ENCODE results near the gene NEDD9. TPM values are rescaled to one million over a fixed set of nuclear protein-coding genes. Genes with fewer than 3 reads are reported as not detected.

Gene NEDD9
- total RNA-seq, 2 experiments from 2014 or later = 72.2 to 80.8 TPM

- POLR2A ChIA-PET = interaction anchor here (1.0 kb wide), 1 partner anchor 53 kb away, joined by 3 read pairs; the partner anchor contains the start of gene NEDD9
- Mint-ChIP-seq H3K27me3 (no peaks in the 10 kb centered on the region), H3K4me3 (no peak overlapping the region), H3K36me3 (peaks cover 32% of the 10 kb centered on the region), H3K4me1 (peaks cover 13% of the 10 kb centered on the region), H3K27ac (no peak overlapping the region), H3K9me3 (peaks cover 2% of the 10 kb centered on the region)
- DNase-seq = no peak
- ATAC-seq (ENCODE audit: low read depth) = no peak
These were observed 52.9 kb downstream of the NEDD9 start for GRCh38 chr6:11179419-11180202.

DNA sequence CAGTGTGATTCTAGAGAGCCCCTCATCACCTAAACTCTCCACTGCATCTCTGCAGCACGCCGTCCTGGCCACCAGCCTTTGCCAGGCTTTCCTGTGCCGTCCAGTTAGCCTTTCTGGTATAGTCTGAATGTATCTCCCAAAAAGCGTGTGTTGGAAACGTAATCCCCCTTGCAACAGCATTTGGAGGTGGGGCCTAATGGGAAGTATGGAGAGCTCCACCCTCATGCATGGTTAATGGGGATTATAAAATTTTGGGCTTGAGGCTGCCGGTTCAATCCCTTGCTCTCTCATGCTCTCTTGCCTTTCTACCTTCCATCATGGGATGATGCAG lies 53.4 kb downstream of the NEDD9 start:
- peaks cover 2% of the 10 kb centered on the region for H3K9me3 Mint-ChIP-seq
- POLR2A ChIA-PET = no interaction called here
- H3K4me1 Mint-ChIP-seq = peaks cover 15% of the 10 kb centered on the region
- peaks cover 26% of the 10 kb centered on the region for H3K36me3 Mint-ChIP-seq
- ATAC-seq (ENCODE audit: low read depth) (no peak), DNase-seq (no peak)
- no peak overlapping the region for H3K4me3 Mint-ChIP-seq
- no peak overlapping the region for H3K27ac Mint-ChIP-seq
- H3K27me3 Mint-ChIP-seq = no peaks in the 10 kb centered on the region

GRCh38 chr6:11177271-11177670 lies 55.2 kb downstream of the NEDD9 start:
- no peak overlapping the region for H3K4me3 Mint-ChIP-seq
- peaks cover 12% of the 10 kb centered on the region for H3K36me3 Mint-ChIP-seq
- ATAC-seq (ENCODE audit: low read depth) (no peak), DNase-seq (no peak)
- no peaks in the 10 kb centered on the region for H3K9me3 Mint-ChIP-seq
- POLR2A ChIA-PET = no interaction called here
- no peaks in the 10 kb centered on the region for H3K27me3 Mint-ChIP-seq
- peaks cover 24% of the 10 kb centered on the region for H3K4me1 Mint-ChIP-seq
- H3K27ac Mint-ChIP-seq = no peak overlapping the region

DNA sequence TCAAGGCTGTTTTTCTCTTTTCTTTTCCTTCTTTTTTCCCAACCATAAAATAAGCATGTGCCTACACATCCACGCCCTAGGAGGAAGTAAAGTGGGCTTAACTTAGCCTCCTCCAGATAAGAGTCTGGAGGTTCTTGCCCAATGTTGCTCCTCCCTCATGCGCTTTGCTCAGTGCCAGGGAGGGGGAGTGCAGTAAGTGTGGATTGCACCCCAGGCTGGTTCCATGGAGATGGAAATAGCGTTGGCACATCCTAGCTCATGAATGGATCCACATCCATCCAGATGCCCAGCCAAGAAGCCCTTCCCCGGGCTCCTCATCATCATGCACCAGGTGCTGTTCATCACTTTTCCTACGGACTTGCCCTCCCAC lies 58.2 kb downstream of the NEDD9 start:
- POLR2A ChIA-PET = interaction anchor here (0.6 to 1.3 kb wide), 3 partner anchors 15 to 72 kb away, joined by 3 to 5 read pairs (median 3); partner anchors contain the start of gene NEDD9
- Mint-ChIP-seq H3K4me3 (no peak overlapping the region), H3K4me1 (peaks cover 29% of the 10 kb centered on the region), H3K36me3 (peaks cover 5% of the 10 kb centered on the region), H3K27ac (no peak overlapping the region), H3K27me3 (no peaks in the 10 kb centered on the region), H3K9me3 (peaks cover 2% of the 10 kb centered on the region)
- no peak for DNase-seq
- ATAC-seq (ENCODE audit: low read depth) = no peak

GRCh38 chr6:11172501-11173327 lies 59.8 kb downstream of the NEDD9 start:
- H3K27ac Mint-ChIP-seq = peak overlapping the region; percentile 39
- H3K27me3 Mint-ChIP-seq = no peaks in the 10 kb centered on the region
- DNase-seq (peak; percentile 81), ATAC-seq (ENCODE audit: low read depth) (peak; percentile 79)
- H3K4me1 Mint-ChIP-seq = peaks cover 31% of the 10 kb centered on the region
- H3K4me3 Mint-ChIP-seq = peak overlapping the region; percentile 18
- peaks cover 5% of the 10 kb centered on the region for H3K36me3 Mint-ChIP-seq
- peaks cover 2% of the 10 kb centered on the region for H3K9me3 Mint-ChIP-seq
- POLR2A ChIA-PET = interaction anchor here (0.6 to 2.4 kb wide), 5 partner anchors 26 to 323 kb away, joined by 3 to 10 read pairs (median 3); partner anchors contain the start of gene NEDD9

DNA sequence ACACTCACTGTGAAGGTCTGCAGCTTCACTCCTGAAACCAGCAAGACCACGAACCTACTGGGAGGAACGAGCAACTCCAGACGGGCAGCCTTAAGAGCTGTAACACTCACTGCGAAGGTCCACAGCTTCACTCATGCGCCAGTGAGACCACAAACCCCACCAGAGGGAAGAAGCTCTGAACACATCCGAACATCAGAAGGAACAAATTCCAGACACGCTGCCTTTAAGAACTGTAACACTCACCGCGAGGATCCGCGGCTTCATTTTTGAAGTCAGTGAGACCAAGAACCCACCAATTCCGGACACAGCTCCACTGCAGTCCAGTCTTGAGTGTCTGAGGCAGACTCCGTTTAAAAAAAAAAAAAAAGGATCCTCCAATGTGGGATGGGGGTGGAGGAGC lies 60.5 kb downstream of the NEDD9 start:
- Mint-ChIP-seq H3K4me1 (peaks cover 28% of the 10 kb centered on the region), H3K36me3 (peaks cover 5% of the 10 kb centered on the region), H3K9me3 (peaks cover 2% of the 10 kb centered on the region), H3K4me3 (peak overlapping the region; percentile 18), H3K27me3 (no peaks in the 10 kb centered on the region), H3K27ac (peak overlapping the region; percentile 39)
- ATAC-seq (ENCODE audit: low read depth) (no peak), DNase-seq (no peak)
- POLR2A ChIA-PET = interaction anchor here (1.1 to 2.4 kb wide), 4 partner anchors 27 to 241 kb away, joined by 3 to 10 read pairs (median 3); partner anchors contain the start of gene NEDD9

DNA sequence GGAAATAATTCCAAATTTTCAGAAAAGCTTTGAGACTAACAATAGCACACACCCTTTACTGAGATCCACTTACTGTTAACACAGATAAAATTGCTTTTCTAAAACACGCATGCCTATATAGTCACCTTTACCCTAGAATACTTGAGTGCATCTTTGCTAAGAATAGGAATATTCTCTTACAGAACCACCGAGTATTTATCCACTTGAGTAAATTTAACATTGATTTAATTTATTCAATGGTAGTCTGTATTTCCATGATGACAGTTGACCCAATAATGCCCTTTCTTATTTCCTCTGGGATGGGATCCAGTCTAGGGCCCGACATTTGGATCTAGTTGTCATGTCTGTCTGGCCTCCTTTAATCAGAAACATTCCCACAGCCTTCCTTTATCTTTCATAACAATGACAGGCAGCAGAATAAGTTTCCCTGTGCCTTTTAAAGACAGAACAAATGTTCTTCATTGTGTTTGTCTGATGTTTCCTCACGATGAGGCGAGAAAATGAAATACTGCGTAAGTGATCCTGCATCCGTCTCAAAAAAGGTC lies 64.3 kb downstream of the NEDD9 start:
- Mint-ChIP-seq H3K36me3 (peaks cover 7% of the 10 kb centered on the region), H3K4me3 (no peak overlapping the region), H3K9me3 (peaks cover 2% of the 10 kb centered on the region), H3K4me1 (peaks cover 35% of the 10 kb centered on the region), H3K27me3 (no peaks in the 10 kb centered on the region), H3K27ac (no peak overlapping the region)
- DNase-seq = no peak
- POLR2A ChIA-PET = no interaction called here
- no peak for ATAC-seq (ENCODE audit: low read depth)

DNA sequence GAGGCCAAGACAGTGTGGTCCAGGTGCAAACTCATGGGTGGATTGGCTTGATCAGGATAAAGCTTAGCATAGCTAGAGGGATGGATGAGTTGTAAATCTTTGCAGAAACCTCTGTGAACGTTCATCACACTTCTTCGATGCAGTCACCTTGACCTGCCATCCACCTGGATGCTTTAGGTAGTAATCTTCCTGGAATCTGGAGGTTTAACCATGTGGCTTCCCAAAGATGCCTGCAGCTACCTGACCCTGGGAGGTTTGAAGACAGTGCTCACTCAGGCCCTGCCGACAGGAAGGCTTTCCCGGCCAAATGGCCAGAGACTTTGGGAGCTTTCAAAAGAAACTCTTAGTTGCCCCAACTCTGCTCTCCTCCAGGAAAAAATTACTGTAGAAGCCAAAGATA lies 65.5 kb downstream of the NEDD9 start:
- POLR2A ChIA-PET = interaction anchor here (0.7 to 1.1 kb wide), 2 partner anchors 36 to 163 kb away, joined by 4 read pairs; no protein-coding TSS in a partner anchor
- Mint-ChIP-seq H3K9me3 (peaks cover 2% of the 10 kb centered on the region), H3K4me3 (no peak overlapping the region), H3K27me3 (no peaks in the 10 kb centered on the region), H3K36me3 (peaks cover 7% of the 10 kb centered on the region), H3K4me1 (peaks cover 25% of the 10 kb centered on the region), H3K27ac (no peak overlapping the region)
- ATAC-seq (ENCODE audit: low read depth) (no peak), DNase-seq (no peak)

DNA sequence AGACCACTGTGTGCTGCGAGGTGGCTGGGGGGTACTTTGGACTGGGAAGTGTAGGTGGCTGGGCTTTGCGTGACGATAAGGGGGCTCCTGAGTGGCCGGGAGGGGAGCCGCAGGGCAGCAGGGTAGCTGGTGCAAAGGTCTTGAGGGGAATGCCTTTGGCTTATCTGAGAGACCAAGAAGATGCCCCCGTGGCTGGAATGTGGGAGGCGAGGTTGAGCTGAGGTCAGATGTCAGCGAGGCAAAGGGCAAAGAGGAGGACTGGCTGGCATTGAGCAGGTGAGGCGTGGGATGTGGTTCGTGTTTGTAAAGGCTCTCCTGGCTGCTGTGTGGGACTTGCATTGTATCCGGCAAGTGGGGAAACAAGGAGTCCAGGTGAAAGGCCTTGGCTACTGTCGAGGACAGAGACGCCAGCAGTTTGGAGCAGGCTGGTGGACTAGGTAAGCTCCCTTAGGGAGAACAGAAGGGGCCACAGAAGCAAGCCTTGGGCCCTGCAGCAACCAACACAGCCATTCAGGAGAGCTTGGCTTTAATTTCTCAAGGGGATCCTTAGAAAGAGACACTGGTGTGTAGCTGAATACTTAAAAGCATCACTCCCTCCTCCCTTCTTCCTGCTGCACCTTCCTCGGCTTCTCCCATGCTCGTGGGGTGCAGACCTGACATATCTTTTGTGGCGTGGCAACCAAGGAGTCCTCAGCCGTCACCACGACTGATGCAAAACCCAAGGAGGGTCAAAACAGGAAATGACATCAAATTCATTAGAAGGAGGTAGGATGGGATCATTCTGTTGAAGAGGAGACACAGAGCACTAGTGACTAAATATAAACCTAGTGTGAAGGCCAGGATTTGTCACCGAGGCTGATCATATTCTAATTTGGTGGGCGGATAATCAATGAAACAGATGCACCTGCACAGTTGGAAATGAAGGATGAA lies 67.5 kb downstream of the NEDD9 start:
- H3K27ac Mint-ChIP-seq = peak overlapping the region; percentile 88
- POLR2A ChIA-PET = interaction anchor here (1.0 to 1.2 kb wide), 2 partner anchors 38 to 67 kb away, joined by 3 to 4 read pairs; partner anchors contain the start of gene NEDD9
- ATAC-seq (ENCODE audit: low read depth) (peak; percentile 79), DNase-seq (no peak)
- peaks cover under 1% of the 10 kb centered on the region for H3K9me3 Mint-ChIP-seq
- no peaks in the 10 kb centered on the region for H3K27me3 Mint-ChIP-seq
- H3K4me3 Mint-ChIP-seq = peak overlapping the region; percentile 53
- H3K4me1 Mint-ChIP-seq = peaks cover 22% of the 10 kb centered on the region
- peaks cover 7% of the 10 kb centered on the region for H3K36me3 Mint-ChIP-seq

- Mint-ChIP-seq H3K36me3 (peaks cover 5% of the 10 kb centered on the region), H3K27ac (no peak overlapping the region), H3K27me3 (peaks cover 7% of the 10 kb centered on the region), H3K9me3 (no peaks in the 10 kb centered on the region), H3K4me1 (peaks cover 21% of the 10 kb centered on the region), H3K4me3 (no peak overlapping the region)
- POLR2A ChIA-PET = no interaction called here
- no peak for DNase-seq
- ATAC-seq (ENCODE audit: low read depth) = peak; percentile 49
These were observed 68.5 kb downstream of the NEDD9 start for GRCh38 chr6:11163932-11164331.

GRCh38 chr6:11162262-11162661 lies 70.2 kb downstream of the NEDD9 start:
- Mint-ChIP-seq H3K9me3 (no peaks in the 10 kb centered on the region), H3K4me1 (peaks cover 21% of the 10 kb centered on the region), H3K27ac (no peak overlapping the region), H3K4me3 (no peak overlapping the region), H3K36me3 (peaks cover 5% of the 10 kb centered on the region), H3K27me3 (peaks cover 7% of the 10 kb centered on the region)
- DNase-seq (no peak), ATAC-seq (ENCODE audit: low read depth) (no peak)
- POLR2A ChIA-PET = interaction anchor here (1.4 kb wide), 1 partner anchor 18 kb away, joined by 3 read pairs; no protein-coding TSS in a partner anchor
